Ishikawa (cell line): ENCODE data around the gene KIAA1614.

Experiments used
- CEBPB ChIP-seq: IDR thresholded peaks from 2 replicates; pipeline ENCODE4 v1.6.1; 2012
- CREB1 ChIP-seq: IDR thresholded peaks from 2 replicates; pipeline ENCODE4 v1.6.1; 2012; ENCODE audit warnings: low read depth
- EGR1 ChIP-seq: IDR thresholded peaks from 2 replicates; pipeline ENCODE4 v1.6.1; 2012
- EP300 ChIP-seq: IDR thresholded peaks from 2 replicates; pipeline ENCODE4 v1.6.1; 2012; ENCODE audit warnings: borderline replicate concordance
- FOXM1 ChIP-seq: IDR thresholded peaks from 2 replicates; pipeline ENCODE4 v1.6.1; 2012; ENCODE audit warnings: low read depth, borderline replicate concordance
- RAD21 ChIP-seq: IDR thresholded peaks from 2 replicates; pipeline ENCODE4 v1.6.1; 2012; ENCODE audit warnings: low read depth
- TAF1 ChIP-seq: IDR thresholded peaks from 2 replicates; pipeline ENCODE4 v1.6.1; 2012; ENCODE audit warnings: low read depth, mild to moderate bottlenecking
- TCF12 ChIP-seq: IDR thresholded peaks from 2 replicates; pipeline ENCODE4 v1.6.1; 2012; ENCODE audit warnings: low read depth
- TEAD4 ChIP-seq: IDR thresholded peaks from 2 replicates; pipeline ENCODE4 v1.6.1; 2012
- YY1 ChIP-seq: IDR thresholded peaks from 2 replicates; pipeline ENCODE4 v1.6.1; 2012; ENCODE audit warnings: low read depth
- ZBTB7A ChIP-seq: IDR thresholded peaks from 2 replicates; pipeline ENCODE4 v1.6.1; 2012; ENCODE audit warnings: low read depth
- TF ChIP-seq, protein P1 (sequence below): IDR thresholded peaks from 2 replicates; pipeline ENCODE4 v1.6.1; 2012
- TF ChIP-seq, protein P2 (sequence below): IDR thresholded peaks from 2 replicates; pipeline ENCODE4 v1.6.1; 2012; ENCODE audit warnings: low read depth, mild to moderate bottlenecking

DNA sequence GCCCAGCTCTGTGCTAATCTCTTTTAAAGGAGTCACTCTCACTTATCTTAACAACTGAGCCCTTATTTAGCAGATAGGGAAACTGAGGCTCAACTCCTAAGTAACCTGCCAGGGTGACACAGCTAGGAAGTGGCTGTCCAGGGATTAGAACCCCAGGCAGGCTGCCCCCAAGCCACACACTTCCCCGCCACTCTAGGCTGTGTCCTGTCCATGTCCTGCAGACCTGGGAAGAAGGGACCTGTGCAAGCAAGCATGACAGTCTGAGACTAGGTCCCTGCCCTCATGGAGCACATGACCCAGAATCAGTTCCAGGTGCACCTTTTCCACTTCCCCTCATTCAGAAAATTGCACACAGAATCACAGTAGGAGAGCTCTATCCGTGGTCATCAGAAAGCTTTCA lies 12.2 kb downstream of the KIAA1614 start:
- TF ChIP-seq, protein P1, sequence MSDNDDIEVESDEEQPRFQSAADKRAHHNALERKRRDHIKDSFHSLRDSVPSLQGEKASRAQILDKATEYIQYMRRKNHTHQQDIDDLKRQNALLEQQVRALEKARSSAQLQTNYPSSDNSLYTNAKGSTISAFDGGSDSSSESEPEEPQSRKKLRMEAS: no peak
- no peak for TF ChIP-seq RAD21
- no peak for TF ChIP-seq EGR1
- TF ChIP-seq EP300: no peak
- TF ChIP-seq TCF12: no peak
- TF ChIP-seq, protein P2, sequence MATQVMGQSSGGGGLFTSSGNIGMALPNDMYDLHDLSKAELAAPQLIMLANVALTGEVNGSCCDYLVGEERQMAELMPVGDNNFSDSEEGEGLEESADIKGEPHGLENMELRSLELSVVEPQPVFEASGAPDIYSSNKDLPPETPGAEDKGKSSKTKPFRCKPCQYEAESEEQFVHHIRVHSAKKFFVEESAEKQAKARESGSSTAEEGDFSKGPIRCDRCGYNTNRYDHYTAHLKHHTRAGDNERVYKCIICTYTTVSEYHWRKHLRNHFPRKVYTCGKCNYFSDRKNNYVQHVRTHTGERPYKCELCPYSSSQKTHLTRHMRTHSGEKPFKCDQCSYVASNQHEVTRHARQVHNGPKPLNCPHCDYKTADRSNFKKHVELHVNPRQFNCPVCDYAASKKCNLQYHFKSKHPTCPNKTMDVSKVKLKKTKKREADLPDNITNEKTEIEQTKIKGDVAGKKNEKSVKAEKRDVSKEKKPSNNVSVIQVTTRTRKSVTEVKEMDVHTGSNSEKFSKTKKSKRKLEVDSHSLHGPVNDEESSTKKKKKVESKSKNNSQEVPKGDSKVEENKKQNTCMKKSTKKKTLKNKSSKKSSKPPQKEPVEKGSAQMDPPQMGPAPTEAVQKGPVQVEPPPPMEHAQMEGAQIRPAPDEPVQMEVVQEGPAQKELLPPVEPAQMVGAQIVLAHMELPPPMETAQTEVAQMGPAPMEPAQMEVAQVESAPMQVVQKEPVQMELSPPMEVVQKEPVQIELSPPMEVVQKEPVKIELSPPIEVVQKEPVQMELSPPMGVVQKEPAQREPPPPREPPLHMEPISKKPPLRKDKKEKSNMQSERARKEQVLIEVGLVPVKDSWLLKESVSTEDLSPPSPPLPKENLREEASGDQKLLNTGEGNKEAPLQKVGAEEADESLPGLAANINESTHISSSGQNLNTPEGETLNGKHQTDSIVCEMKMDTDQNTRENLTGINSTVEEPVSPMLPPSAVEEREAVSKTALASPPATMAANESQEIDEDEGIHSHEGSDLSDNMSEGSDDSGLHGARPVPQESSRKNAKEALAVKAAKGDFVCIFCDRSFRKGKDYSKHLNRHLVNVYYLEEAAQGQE: no peak
- no peak for TF ChIP-seq YY1
- TF ChIP-seq ZBTB7A: no peak
- no peak for TF ChIP-seq CREB1
- no peak for TF ChIP-seq TAF1
- TF ChIP-seq CEBPB: no peak
- no peak for TF ChIP-seq FOXM1
- no peak for TF ChIP-seq TEAD4
